ENCODE measurements around the gene LIPE. TPM values are rescaled to one million over a fixed set of nuclear protein-coding genes. Genes with fewer than 3 reads are reported as not detected.

The LIPE gene
- polyA plus RNA-seq, 1 donor (not counting 4 experiments of a cell fraction or from before 2014, with no cell fraction given): 6.1 TPM

DNA sequence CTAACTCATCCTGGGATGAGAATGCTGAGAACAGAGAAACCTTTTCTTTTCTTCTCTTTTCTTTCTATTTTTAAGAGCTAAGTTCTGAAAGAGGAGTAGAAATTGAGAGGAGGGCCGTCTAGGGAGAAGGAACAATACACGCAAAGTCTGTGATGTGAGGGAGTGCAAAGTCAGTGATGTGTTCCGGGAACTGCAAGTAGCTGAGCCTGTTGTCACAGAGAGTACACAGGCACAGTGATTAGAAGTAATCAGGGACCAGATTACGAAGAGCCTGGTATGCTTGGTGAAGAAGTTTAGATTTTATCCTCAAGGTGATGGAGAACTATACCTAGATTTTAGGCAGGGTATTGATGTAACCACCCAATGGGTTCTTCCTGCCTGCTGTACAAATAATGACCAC, 47.6 kb upstream of the LIPE start:
- Histone ChIP-seq H3K9me1 (ENCODE audit: control insufficient read depth, extremely low read depth, insufficient read depth, low read length) (no peaks in the 10 kb centered on the region), H3K4me1 (ENCODE audit: control insufficient read depth, extremely low read depth, insufficient read depth, low read length) (no peaks in the 10 kb centered on the region), H3K36me3 (ENCODE audit: control insufficient read depth in 2 of 2, extremely low read depth in 1 of 2, insufficient read depth in 2 of 2, low read length in 2 of 2) (no peaks in the 10 kb centered on the region), H3K4me3 (ENCODE audit: control insufficient read depth in 2 of 3, extremely low read depth in 1 of 3, insufficient read depth in 2 of 3, low read depth in 1 of 3, low read length in 3 of 3) (no peak overlapping the region), H3K9ac (ENCODE audit: control insufficient read depth, extremely low read depth, insufficient read depth, low read length) (no peak overlapping the region), H4K20me1 (ENCODE audit: control insufficient read depth, extremely low read depth, insufficient read depth, low read length) (no peaks in the 10 kb centered on the region), H3K9me3 (ENCODE audit: control insufficient read depth, low read depth, low read length) (no peaks in the 10 kb centered on the region), H3K4me2 (ENCODE audit: control insufficient read depth, extremely low read depth, insufficient read depth, low read depth, low read length) (no peak overlapping the region), H3K27me3 (ENCODE audit: control insufficient read depth, extremely low read depth, insufficient read depth, low read length) (peaks cover 6% of the 10 kb centered on the region), H3K27ac (ENCODE audit: control insufficient read depth, insufficient read depth, low read length) (no peak overlapping the region), H2AFZ (ENCODE audit: control insufficient read depth, low read length) (no peak overlapping the region), H3K79me2 (ENCODE audit: control insufficient read depth, insufficient read depth, low read length) (no peaks in the 10 kb centered on the region)
- no peak for DNase-seq (ENCODE audit: low read depth, low spot score)
- dilution Hi-C loops (cut with MboI; ENCODE audit: extremely low pct_ligation_motif_present, low sequenced_read_pairs): no loop called here
- FAIRE-seq: no peak
- no peak for TF ChIP-seq CTCF (optimal IDR thresholded peaks at IDR 0.05 in 1 of 3, IDR thresholded peaks at IDR 0.05 in 1 of 3, conservative IDR thresholded peaks at IDR 0.05 in 1 of 3; ENCODE audit: extremely low read depth in 1 of 3, insufficient read depth in 2 of 3, low read length in 3 of 3)
- no peak for TF ChIP-seq EZH2 (IDR thresholded peaks at IDR 0.05; ENCODE audit: low read length)

- no peaks in the 10 kb centered on the region for H3K4me1 ChIP-seq (ENCODE audit: control insufficient read depth, extremely low read depth, insufficient read depth, low read length)
- FAIRE-seq (no peak), DNase-seq (ENCODE audit: low read depth, low spot score) (no peak)
- H3K27me3 ChIP-seq (ENCODE audit: control insufficient read depth, extremely low read depth, insufficient read depth, low read length): peaks cover 6% of the 10 kb centered on the region
- H3K79me2 ChIP-seq (ENCODE audit: control insufficient read depth, insufficient read depth, low read length): no peaks in the 10 kb centered on the region
- no peaks in the 10 kb centered on the region for H3K36me3 ChIP-seq (ENCODE audit: control insufficient read depth in 2 of 2, extremely low read depth in 1 of 2, insufficient read depth in 2 of 2, low read length in 2 of 2)
- H3K4me3 ChIP-seq (ENCODE audit: control insufficient read depth in 2 of 3, extremely low read depth in 1 of 3, insufficient read depth in 2 of 3, low read depth in 1 of 3, low read length in 3 of 3): no peak overlapping the region
- TF ChIP-seq EZH2 (IDR thresholded peaks at IDR 0.05; ENCODE audit: low read length): no peak
- no peak for TF ChIP-seq CTCF (optimal IDR thresholded peaks at IDR 0.05 in 1 of 3, IDR thresholded peaks at IDR 0.05 in 1 of 3, conservative IDR thresholded peaks at IDR 0.05 in 1 of 3; ENCODE audit: extremely low read depth in 1 of 3, insufficient read depth in 2 of 3, low read length in 3 of 3)
- H3K4me2 ChIP-seq (ENCODE audit: control insufficient read depth, extremely low read depth, insufficient read depth, low read depth, low read length): no peak overlapping the region
- H3K9me3 ChIP-seq (ENCODE audit: control insufficient read depth, low read depth, low read length): no peaks in the 10 kb centered on the region
- no peak overlapping the region for H3K27ac ChIP-seq (ENCODE audit: control insufficient read depth, insufficient read depth, low read length)
- no peaks in the 10 kb centered on the region for H4K20me1 ChIP-seq (ENCODE audit: control insufficient read depth, extremely low read depth, insufficient read depth, low read length)
- H3K9me1 ChIP-seq (ENCODE audit: control insufficient read depth, extremely low read depth, insufficient read depth, low read length): no peaks in the 10 kb centered on the region
- dilution Hi-C loops (cut with MboI; ENCODE audit: extremely low pct_ligation_motif_present, low sequenced_read_pairs): no loop called here
- no peak overlapping the region for H3K9ac ChIP-seq (ENCODE audit: control insufficient read depth, extremely low read depth, insufficient read depth, low read length)
- no peak overlapping the region for H2AFZ ChIP-seq (ENCODE audit: control insufficient read depth, low read length)
Observed at GRCh38 chr19:42473686-42474085, 46.5 kb upstream of the LIPE start.

All from keratinocyte (primary cell).